GM19099 (cell line): ENCODE results near the gene CACNG5.

Source experiments
- POLR2A ChIP-seq: IDR thresholded peaks from 3 replicates; pipeline ENCODE4 v1.6.1; 2011; ENCODE audit warnings: low read depth; ENCODE audit not compliant: insufficient read length; ENCODE audit errors: extremely low read depth

CACNG5 gene

GRCh38 chr17:66925811-66926500 is 91.0 kb downstream of the CACNG5 start:
- no peak for TF ChIP-seq POLR2A

- no peak for TF ChIP-seq POLR2A
These were observed 94.0 kb downstream of the CACNG5 start for GRCh38 chr17:66928949-66929348.

DNA sequence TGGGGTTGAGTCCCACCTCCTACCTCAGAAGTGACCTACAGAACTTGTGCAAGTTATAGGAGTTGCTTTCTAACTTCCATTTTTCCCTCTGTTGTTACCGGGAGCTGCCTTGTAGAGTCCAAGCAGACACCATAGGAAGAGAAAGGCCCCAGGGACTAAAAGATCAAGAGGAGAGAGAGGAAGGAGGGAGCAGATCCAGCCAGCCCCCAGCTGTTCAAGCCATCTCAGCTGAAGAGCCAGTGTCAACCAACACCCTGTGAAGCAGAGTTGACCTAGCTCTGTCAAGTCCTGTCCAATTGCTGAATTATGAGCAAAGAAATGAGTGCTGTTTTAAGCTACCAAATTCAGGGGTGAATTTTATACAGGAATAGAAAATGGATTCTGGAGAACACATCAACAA is 94.7 kb downstream of the CACNG5 start:
- no peak for TF ChIP-seq POLR2A

DNA sequence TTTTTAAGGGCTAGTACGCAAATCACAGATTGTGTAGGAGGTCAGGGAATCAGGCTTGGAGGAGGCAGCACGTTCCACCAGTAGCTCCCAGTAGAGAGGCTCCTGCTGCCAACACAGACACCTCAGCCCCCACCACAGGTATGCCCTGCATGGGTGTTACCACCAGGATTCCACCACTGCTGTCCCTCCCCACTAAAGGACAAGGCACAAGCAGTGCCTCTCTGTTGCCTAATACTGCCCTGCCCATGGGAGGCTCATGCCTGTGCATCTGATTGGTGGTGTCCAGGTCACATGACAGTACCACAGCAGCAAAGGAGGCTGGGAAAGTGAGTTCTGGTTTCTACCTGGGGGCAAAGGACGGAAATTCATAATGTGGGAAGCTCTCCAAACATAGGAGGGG is 96.0 kb downstream of the CACNG5 start:
- no peak for TF ChIP-seq POLR2A

GRCh38 chr17:66932311-66932710 is 97.4 kb downstream of the CACNG5 start:
- no peak for TF ChIP-seq POLR2A

GRCh38 chr17:66934040-66934439 is 99.1 kb downstream of the CACNG5 start:
- TF ChIP-seq POLR2A = no peak
